Measurements from ENCODE around the gene MAP2K4.
A peak's percentile ranks its signal among the peaks of the same experiment; 100 is the strongest.

Gene MAP2K4

GRCh38 chr17:12021623-12022140 is 1.0 kb downstream of the MAP2K4 start:
- TF ChIP-seq CTCF (IDR thresholded peaks at IDR 0.05): no peak
- Histone ChIP-seq H3K4me3 (peak overlapping the region; percentile 98), H3K27ac (peak overlapping the region; percentile 83 to 93)
- DNase-seq (ENCODE audit: low spot score): no peak

- DNase-seq (ENCODE audit: low spot score): no peak
- no peak overlapping the region for H3K4me3 ChIP-seq
- no peak for TF ChIP-seq CTCF (IDR thresholded peaks at IDR 0.05)
- no peak overlapping the region for H3K27ac ChIP-seq
These were observed 1.6 kb downstream of the MAP2K4 start for GRCh38 chr17:12022310-12022709.

GRCh38 chr17:12024327-12024726 is 3.6 kb downstream of the MAP2K4 start:
- H3K27ac ChIP-seq: no peak overlapping the region

GRCh38 chr17:12027658-12028057 is 7.0 kb downstream of the MAP2K4 start:
- no peak for DNase-seq (ENCODE audit: low spot score)
- TF ChIP-seq CTCF (IDR thresholded peaks at IDR 0.05): no peak
- Histone ChIP-seq H3K4me3 (no peak overlapping the region), H3K27ac (no peak overlapping the region)

More at GRCh38 chr17:12024327-12024726, 3.6 kb downstream of the MAP2K4 start:
- H3K4me3 ChIP-seq: no peak overlapping the region
- no peak for TF ChIP-seq CTCF (IDR thresholded peaks at IDR 0.05)
- DNase-seq (ENCODE audit: low spot score): no peak

GRCh38 chr17:12028611-12029010 is 7.9 kb downstream of the MAP2K4 start:
- DNase-seq (ENCODE audit: low spot score): no peak
- no peak for TF ChIP-seq CTCF (IDR thresholded peaks at IDR 0.05)
- Histone ChIP-seq H3K4me3 (no peak overlapping the region), H3K27ac (no peak overlapping the region)

GRCh38 chr17:12034538-12034937 is 13.9 kb downstream of the MAP2K4 start:
- Histone ChIP-seq H3K27ac (no peak overlapping the region), H3K4me3 (no peak overlapping the region)
- TF ChIP-seq CTCF (IDR thresholded peaks at IDR 0.05): no peak
- no peak for DNase-seq (ENCODE audit: low spot score)

GRCh38 chr17:12035673-12036072 is 15.0 kb downstream of the MAP2K4 start:
- no peak overlapping the region for H3K4me3 ChIP-seq
- TF ChIP-seq CTCF (IDR thresholded peaks at IDR 0.05): no peak
- no peak for DNase-seq (ENCODE audit: low spot score)
- no peak overlapping the region for H3K27ac ChIP-seq

All from coronary artery (tissue), 2 donors.